Muscle layer of duodenum (tissue), 2 donors: Measurements from ENCODE around the gene S1PR3.

Source experiments
- H3K27ac ChIP-seq: one replicate; pipeline ENCODE4 v1.7.0; 2013; ENCODE audit warnings: mild to moderate bottlenecking, low read length
- H3K27me3 ChIP-seq: one replicate; pipeline ENCODE4 v1.7.0; 2013; ENCODE audit warnings: low read depth, mild to moderate bottlenecking, control low read depth, low read length
- H3K36me3 ChIP-seq, 2 donors: one replicate each; pipeline ENCODE4 v1.7.0; 2013; ENCODE audit warnings: low read length in 2 of 2, control low read depth in 1 of 2, mild to moderate bottlenecking in 1 of 2; ENCODE audit not compliant: insufficient read depth in 2 of 2, control insufficient read depth in 1 of 2
- H3K4me1 ChIP-seq, 2 donors: one replicate each; pipeline ENCODE4 v1.7.0; 2013; ENCODE audit warnings: low read length in 2 of 2, mild to moderate bottlenecking in 2 of 2, control low read depth in 1 of 2, moderate library complexity in 1 of 2; ENCODE audit not compliant: insufficient read depth in 2 of 2, control insufficient read depth in 1 of 2
- H3K4me3 ChIP-seq, 2 donors: one replicate each; pipeline ENCODE4 v1.7.0; 2013; ENCODE audit warnings: low read length in 2 of 2, low read depth in 1 of 2, mild to moderate bottlenecking in 1 of 2
- H3K9me3 ChIP-seq, 2 donors: one replicate each; pipeline ENCODE4 v1.7.0; 2013; ENCODE audit warnings: low read length in 2 of 2, control low read depth in 1 of 2, mild to moderate bottlenecking in 1 of 2; ENCODE audit not compliant: control insufficient read depth in 1 of 2
- donor health status: healthy.

S1PR3 gene

DNA sequence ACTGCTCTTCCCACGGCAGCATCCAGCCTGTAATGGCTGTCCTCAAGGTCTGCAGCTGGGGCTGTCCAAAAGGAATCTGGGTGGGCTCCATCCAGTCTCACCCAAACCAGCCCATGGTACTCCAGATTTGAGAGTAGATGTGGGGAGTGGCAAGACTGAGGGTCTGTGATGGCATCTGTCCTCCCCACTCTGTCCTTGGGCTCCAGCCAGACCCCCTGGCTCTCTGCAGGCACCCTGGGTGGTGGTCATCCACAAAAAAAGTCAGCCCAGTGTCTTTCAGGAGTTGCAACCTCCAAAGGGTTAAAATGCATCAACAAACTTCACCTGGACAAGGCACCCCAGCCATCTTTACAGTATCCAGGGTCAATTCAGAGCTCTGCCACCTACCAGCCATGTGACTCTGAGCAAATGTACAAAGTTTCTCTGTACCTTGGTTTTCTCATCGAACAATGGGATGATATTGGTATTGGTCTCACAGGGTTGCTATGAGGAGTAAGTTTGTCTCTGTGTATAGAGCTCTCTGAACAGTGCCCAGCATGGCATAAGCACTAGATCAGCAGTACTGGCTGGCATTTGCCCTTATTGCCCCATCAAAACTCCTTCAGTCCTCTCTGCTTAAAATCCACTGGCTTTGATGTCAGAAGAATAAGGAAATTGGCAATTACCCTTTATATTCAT is 7.3 kb upstream of the S1PR3 start:
- Histone ChIP-seq H3K27me3 (no peaks in the 10 kb centered on the region), H3K4me1 (no peaks in the 10 kb centered on the region), H3K9me3 (peaks cover 0 to 5% of the 10 kb centered on the region in 2 donors), H3K4me3 (no peak overlapping the region), H3K36me3 (no peaks in the 10 kb centered on the region), H3K27ac (no peak overlapping the region)

DNA sequence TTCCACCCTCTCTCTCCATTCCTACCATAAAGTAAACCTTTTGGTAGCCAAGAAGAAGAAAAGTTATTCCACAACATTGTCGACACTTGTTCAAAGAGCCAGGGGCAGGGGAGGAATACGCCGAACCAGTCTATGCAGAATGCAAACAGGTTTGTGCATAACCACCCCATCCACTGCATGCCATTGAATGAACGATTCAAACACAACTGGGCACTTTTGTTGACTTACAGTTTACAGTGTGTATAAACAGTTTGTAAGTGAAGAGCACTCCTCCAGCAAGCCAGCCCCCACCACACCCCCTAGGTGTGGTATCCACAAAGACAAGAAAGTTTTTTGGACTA is 6.8 kb upstream of the S1PR3 start:
- H3K4me1 ChIP-seq: no peaks in the 10 kb centered on the region
- H3K4me3 ChIP-seq: no peak overlapping the region
- peaks cover 0 to 5% of the 10 kb centered on the region in 2 donors for H3K9me3 ChIP-seq
- H3K27me3 ChIP-seq: no peaks in the 10 kb centered on the region
- H3K27ac ChIP-seq: no peak overlapping the region
- no peaks in the 10 kb centered on the region for H3K36me3 ChIP-seq

DNA sequence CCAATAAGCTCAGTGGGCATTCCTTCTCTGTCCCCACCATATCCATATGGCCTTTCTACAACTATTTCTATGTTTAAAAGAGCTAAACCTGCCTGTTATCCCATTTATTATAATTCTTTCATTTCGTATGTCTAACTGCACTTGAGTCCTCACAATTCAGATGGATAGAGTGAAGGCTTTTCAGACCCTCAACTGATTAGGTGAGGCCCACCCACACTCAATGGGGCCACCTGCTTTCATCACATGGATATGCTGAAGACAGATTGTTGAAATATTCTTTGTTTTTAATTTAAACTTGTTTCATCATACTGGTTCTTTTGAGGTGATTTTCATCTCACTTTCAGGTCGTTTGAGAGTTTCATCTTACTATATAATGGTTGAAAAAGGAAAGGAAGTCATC is 5.7 kb upstream of the S1PR3 start:
- Histone ChIP-seq H3K9me3 (peaks cover 0 to 5% of the 10 kb centered on the region in 2 donors), H3K36me3 (no peaks in the 10 kb centered on the region), H3K27me3 (no peaks in the 10 kb centered on the region), H3K4me1 (peaks cover 0 to 3% of the 10 kb centered on the region in 2 donors), H3K4me3 (no peak overlapping the region), H3K27ac (no peak overlapping the region)

DNA sequence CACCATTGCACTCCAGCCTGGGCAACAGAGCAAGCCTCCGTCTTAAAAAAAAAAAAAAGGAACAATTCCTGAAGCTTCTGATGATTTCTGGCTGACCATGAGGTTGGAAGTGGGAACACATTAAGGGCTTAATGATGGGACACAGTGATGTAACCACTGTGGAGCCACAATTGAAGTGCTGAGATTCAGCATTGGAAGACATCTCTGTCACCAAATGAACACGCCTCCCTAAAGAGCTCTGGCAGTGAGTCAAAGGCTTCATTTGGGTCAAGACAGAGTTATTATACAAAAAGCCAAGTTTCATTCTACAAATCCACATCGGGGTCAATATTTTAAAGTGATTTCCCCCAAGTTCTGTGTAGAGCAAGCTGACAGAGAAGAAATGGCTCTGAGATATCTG is 4.5 kb upstream of the S1PR3 start:
- peaks cover 0 to 3% of the 10 kb centered on the region in 2 donors for H3K4me1 ChIP-seq
- H3K4me3 ChIP-seq: no peak overlapping the region
- H3K27me3 ChIP-seq: no peaks in the 10 kb centered on the region
- H3K36me3 ChIP-seq: no peaks in the 10 kb centered on the region
- H3K9me3 ChIP-seq: peaks cover 0 to 5% of the 10 kb centered on the region in 2 donors
- H3K27ac ChIP-seq: no peak overlapping the region

DNA sequence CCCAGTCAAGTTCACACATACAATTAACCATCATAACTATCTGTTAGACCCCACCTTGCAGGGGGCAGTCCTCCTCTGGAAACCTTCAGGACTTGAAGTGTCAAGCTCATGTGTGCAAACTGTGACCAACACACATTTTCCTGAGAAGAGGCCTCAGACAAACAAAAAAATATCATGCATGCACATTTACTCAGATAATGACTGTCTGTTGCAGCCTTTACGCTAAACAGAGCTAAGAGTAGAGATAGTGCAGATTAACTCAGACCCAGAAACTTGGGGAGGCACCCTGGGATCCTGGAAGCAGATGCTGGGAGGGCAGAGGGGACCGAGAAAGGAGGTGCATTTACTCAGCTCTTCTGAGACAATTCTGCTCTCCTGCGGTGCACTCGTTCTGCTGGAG is 3.6 kb upstream of the S1PR3 start:
- Histone ChIP-seq H3K27ac (no peak overlapping the region), H3K9me3 (no peaks in the 10 kb centered on the region), H3K4me1 (peaks cover 0 to 3% of the 10 kb centered on the region in 2 donors), H3K27me3 (no peaks in the 10 kb centered on the region), H3K36me3 (no peaks in the 10 kb centered on the region), H3K4me3 (no peak overlapping the region)

DNA sequence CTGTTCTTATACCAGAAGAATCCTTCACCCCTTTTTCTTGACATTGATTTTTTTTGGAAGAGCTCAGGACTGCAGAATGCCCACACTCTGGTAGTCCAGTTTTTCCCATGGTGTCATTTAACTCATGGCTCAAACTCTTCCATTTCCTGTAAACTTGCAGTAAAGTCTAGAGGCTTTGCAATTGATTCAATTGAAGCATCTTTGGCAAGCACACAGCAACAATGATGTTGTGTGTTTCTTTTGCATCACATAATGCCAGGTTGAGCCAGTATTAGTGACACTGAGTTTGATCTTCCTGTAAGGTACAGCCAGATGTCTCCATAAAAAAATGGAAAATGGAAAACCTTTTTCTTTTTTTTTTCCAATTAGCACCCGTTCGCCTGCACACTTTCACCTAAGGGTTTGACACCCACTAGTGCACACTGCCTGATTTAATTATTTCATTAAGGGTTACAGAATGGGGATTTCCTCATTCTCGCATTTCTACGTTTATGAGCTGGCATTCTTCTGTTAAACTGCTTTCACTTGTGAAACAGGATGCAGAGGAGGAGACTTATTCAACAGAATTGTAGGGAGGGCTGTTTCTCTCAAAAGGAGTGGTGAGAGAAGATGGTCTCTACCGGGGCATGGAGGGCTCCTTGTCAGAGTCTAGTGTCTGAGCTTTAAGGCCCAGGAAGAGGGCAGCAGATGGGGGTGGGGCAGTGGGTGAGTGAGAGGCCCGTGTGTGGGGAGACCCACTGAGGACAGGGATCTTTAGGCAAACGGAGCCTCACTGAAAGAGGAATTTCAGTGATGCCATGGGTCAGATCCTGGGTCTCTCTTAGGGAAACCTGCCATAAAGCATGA is 2.2 kb upstream of the S1PR3 start:
- Histone ChIP-seq H3K4me1 (peaks cover 6 to 8% of the 10 kb centered on the region in 2 donors), H3K4me3 (no peak overlapping the region), H3K27me3 (no peaks in the 10 kb centered on the region), H3K27ac (peak overlapping the region; percentile 26), H3K36me3 (no peaks in the 10 kb centered on the region), H3K9me3 (no peaks in the 10 kb centered on the region)

DNA sequence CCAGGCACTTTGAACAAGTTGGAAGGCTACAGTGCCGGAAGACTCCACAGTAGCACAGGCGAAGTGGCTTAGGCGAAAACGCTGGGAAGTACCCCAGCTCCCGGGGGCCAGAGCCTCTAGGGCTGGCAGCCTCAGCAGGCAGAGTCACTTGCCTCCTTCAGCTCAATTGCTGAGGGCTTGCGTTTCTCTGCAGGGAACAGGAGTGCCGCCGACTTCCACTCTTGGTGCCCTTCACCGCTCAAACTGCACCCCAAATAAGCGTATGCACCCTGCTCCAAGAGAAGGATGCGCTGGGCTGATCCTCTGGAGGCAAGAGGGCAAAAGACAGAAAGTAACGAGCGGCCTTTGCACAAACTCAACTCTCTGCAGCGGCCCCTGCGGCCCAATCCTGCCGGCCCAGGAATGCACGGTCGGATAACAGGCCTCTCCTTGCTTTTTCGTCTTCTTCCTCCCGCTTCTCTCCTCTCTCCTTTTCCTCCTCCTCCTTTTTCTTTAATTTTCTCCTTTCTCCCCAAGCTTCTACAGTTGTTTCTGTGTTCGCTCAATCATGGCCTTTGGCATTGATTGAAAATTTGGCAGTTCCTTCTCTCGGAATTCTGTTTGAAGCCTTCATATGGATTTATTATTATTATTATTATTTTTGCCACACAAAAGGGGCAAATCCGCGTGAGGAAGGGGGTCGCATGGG is 1.1 kb upstream of the S1PR3 start:
- no peaks in the 10 kb centered on the region for H3K36me3 ChIP-seq
- no peak overlapping the region for H3K27ac ChIP-seq
- H3K4me1 ChIP-seq: peaks cover 9 to 19% of the 10 kb centered on the region in 2 donors
- H3K4me3 ChIP-seq: peak overlapping the region in 1 of 2 donors; percentile 80
- no peaks in the 10 kb centered on the region for H3K27me3 ChIP-seq
- no peaks in the 10 kb centered on the region for H3K9me3 ChIP-seq

DNA sequence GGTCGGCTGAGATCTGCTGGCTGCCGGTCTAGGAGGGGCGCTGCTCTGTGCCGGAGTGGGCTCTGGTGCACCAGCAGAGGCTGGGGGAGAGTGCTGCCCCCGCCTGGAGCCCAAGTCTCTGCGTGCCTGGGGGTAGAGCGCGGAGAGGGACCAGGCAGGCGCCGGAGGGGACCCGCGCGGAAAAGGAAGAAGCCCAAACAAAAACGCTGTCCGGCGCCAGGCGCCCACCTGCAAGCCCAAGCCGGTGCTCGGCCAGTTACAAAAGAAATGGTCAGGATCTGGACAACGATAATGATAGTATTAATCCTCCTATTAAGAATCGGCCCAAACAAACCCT is 571 bp upstream of the S1PR3 start:
- Histone ChIP-seq H3K27ac (no peak overlapping the region), H3K4me1 (peaks cover 9 to 24% of the 10 kb centered on the region in 2 donors), H3K36me3 (no peaks in the 10 kb centered on the region), H3K4me3 (peak overlapping the region; percentile 50 to 80), H3K27me3 (no peaks in the 10 kb centered on the region), H3K9me3 (no peaks in the 10 kb centered on the region)

DNA sequence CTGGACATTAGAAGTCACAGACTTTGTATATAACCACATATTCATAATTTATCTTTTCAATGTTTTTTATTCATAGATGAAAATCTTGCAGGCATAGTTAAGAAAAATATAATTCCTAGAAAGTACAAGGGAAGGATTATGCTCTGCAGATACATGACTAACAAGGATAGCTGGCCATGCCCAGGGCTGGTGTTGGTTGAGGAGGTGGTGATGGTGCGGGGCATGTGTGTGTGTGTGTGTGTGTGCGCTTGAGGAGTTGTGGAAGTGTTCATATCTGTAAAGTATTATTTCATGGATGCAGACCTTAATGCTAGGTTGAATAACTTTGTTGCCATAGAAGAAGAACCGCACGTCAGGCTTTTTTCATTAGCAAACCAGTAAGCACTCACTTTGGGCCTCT is 1.3 kb downstream of the S1PR3 start:
- Histone ChIP-seq H3K36me3 (peaks cover 0 to 4% of the 10 kb centered on the region in 2 donors), H3K27ac (peak overlapping the region; percentile 86), H3K4me3 (peak overlapping the region; percentile 79 to 80), H3K4me1 (peaks cover 12 to 38% of the 10 kb centered on the region in 2 donors), H3K9me3 (no peaks in the 10 kb centered on the region), H3K27me3 (no peaks in the 10 kb centered on the region)

DNA sequence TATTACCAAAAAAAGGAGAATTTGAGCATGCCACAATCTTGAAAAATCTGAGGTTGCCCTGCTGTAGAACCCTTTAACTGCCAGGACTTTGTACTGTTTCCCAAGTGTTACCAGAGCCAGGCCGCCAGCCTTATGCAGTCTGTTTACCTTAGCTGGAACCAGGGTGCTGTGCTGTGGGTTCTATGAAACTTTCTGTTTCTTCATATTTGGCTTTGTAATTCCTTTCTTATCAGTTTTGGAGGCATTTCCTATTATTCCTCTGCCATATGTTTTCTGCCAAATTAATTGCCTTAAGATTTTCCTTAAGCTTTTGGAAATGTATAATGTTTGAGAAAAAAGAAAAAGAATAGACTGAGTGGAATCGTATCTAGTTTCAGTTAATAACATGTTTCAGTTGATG is 2.1 kb downstream of the S1PR3 start:
- no peaks in the 10 kb centered on the region for H3K9me3 ChIP-seq
- peaks cover 0 to 4% of the 10 kb centered on the region in 2 donors for H3K36me3 ChIP-seq
- H3K4me3 ChIP-seq: peak overlapping the region; percentile 79 to 80
- H3K4me1 ChIP-seq: peaks cover 12 to 44% of the 10 kb centered on the region in 2 donors
- H3K27ac ChIP-seq: peak overlapping the region; percentile 86
- H3K27me3 ChIP-seq: no peaks in the 10 kb centered on the region

DNA sequence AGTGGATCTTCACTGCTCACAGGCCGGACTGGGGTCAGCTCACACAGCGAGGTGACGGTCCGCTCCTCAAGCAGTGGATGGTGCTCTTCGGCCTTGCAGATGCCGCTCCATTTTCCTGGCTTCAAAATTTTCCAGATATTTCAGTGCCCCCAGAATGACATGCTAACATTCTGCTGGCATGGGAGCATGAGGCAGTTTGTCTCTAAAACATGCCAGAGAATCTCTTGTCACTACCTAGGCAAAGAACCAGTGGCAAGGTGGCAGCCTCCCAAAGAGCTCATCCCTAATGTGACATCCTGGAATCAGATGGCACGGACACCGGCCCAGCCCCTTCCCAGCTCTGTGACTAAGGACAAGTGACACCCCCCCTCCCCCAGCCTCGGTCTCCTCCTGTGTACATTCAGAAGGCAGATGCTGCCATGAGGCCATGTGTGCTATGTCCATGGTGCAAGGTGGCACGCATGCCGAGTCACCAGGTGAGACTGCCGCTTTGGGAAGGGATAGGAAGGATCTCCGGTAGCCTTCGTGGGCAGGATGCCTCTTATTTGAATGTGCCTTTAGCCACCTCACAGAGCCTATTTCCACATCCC is 2.7 kb downstream of the S1PR3 start:
- Histone ChIP-seq H3K27me3 (no peaks in the 10 kb centered on the region), H3K4me3 (peak overlapping the region; percentile 79 to 80), H3K9me3 (no peaks in the 10 kb centered on the region), H3K27ac (peak overlapping the region; percentile 86), H3K36me3 (peaks cover 0 to 4% of the 10 kb centered on the region in 2 donors), H3K4me1 (peaks cover 12 to 51% of the 10 kb centered on the region in 2 donors)
